ENCODE measurements around the gene AOC1. TPM values are rescaled to one million over a fixed set of nuclear protein-coding genes. Genes with fewer than 3 reads are reported as not detected.
A peak's percentile ranks its signal among the peaks of the same experiment; 100 is the strongest.

AOC1 gene
- polyA plus RNA-seq, 2 of the 4 experiments (the other 2 are of a cell fraction), result not detected

- CTCF ChIA-PET, result interaction anchor here (1.3 to 4.5 kb wide), 3 partner anchors 10 to 100 kb away, joined by 5 to 23 read pairs (median 13); no protein-coding TSS in a partner anchor
- no peaks in the 10 kb centered on the region for H3K4me1 ChIP-seq
- peaks cover 10% of the 10 kb centered on the region for H3K9me3 ChIP-seq
- H3K27ac ChIP-seq, result no peak overlapping the region
- no peak for TF ChIP-seq JUN (IDR thresholded peaks at IDR 0.05)
- TF ChIP-seq SREBF2 (IDR thresholded peaks at IDR 0.05), result no peak
- no peak for TF ChIP-seq FOSL2 (IDR thresholded peaks at IDR 0.05)
- no peak for TF ChIP-seq FOSL2 (CRISPR knock-in tag; IDR thresholded peaks at IDR 0.05)
- TF ChIP-seq TP53 (CRISPR knock-in tag; IDR thresholded peaks at IDR 0.05), result no peak
- no peak for TF ChIP-seq RAD21 (conservative IDR thresholded peaks at IDR 0.05 in 1 of 2, IDR thresholded peaks at IDR 0.05 in 1 of 2)
- TF ChIP-seq, protein P1, sequence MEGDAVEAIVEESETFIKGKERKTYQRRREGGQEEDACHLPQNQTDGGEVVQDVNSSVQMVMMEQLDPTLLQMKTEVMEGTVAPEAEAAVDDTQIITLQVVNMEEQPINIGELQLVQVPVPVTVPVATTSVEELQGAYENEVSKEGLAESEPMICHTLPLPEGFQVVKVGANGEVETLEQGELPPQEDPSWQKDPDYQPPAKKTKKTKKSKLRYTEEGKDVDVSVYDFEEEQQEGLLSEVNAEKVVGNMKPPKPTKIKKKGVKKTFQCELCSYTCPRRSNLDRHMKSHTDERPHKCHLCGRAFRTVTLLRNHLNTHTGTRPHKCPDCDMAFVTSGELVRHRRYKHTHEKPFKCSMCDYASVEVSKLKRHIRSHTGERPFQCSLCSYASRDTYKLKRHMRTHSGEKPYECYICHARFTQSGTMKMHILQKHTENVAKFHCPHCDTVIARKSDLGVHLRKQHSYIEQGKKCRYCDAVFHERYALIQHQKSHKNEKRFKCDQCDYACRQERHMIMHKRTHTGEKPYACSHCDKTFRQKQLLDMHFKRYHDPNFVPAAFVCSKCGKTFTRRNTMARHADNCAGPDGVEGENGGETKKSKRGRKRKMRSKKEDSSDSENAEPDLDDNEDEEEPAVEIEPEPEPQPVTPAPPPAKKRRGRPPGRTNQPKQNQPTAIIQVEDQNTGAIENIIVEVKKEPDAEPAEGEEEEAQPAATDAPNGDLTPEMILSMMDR (IDR thresholded peaks at IDR 0.05), result no peak
- no peak for TF ChIP-seq ZSCAN20 (CRISPR knock-in tag; IDR thresholded peaks at IDR 0.05)
- TF ChIP-seq NFE2L2 (conservative IDR thresholded peaks at IDR 0.05; ENCODE audit: low read length), result no peak
- no peak for TF ChIP-seq HDAC2 (IDR thresholded peaks at IDR 0.05)
- no peak for TF ChIP-seq KDM5A (IDR thresholded peaks at IDR 0.05)
- no peak for TF ChIP-seq CEBPB (IDR thresholded peaks at IDR 0.05)
- TF ChIP-seq KDM1A (IDR thresholded peaks at IDR 0.05; ENCODE audit: low read depth), result no peak
- no peak for TF ChIP-seq HOXB13 (CRISPR knock-in tag; IDR thresholded peaks at IDR 0.05; ENCODE audit: low read depth)
- no peak for TF ChIP-seq CHD2 (IDR thresholded peaks at IDR 0.05; ENCODE audit: low read length, partially characterized antibody)
- no peak overlapping the region for H3K4me3 ChIP-seq
- no peak overlapping the region for H3K4me2 ChIP-seq
- ATAC-seq, result 0 out of 6 replicates have a peak, but pooled peaks of 1 of the 2 experiments have one; percentile 36
- POLR2A ChIA-PET, result no interaction called here
- no peak for DNase-seq (ENCODE audit: low read depth in 1 of 2, low spot score in 1 of 2)
- FAIRE-seq, result no peak
Measured at GRCh38 chr7:150879345-150879744, 27.0 kb downstream of the AOC1 start.

- ATAC-seq (no peak), FAIRE-seq (no peak), DNase-seq (ENCODE audit: low read depth in 1 of 2, low spot score in 1 of 2) (no peak)
- no peak overlapping the region for H3K27ac ChIP-seq
- H3K9me3 ChIP-seq, result peaks cover 18% of the 10 kb centered on the region
- no peak overlapping the region for H3K4me3 ChIP-seq
- ChIA-PET POLR2A (no interaction called here), CTCF (interaction anchor here (1.2 to 2.5 kb wide), 4 partner anchors 15 to 28 kb away, joined by 3 to 16 read pairs (median 4); no protein-coding TSS in a partner anchor)
- no peak overlapping the region for H3K4me2 ChIP-seq
- 6% methylated on average over 1 of the region's 1 CpG for WGBS (ENCODE audit: missing lambda C conversion rate)
- no peaks in the 10 kb centered on the region for H3K4me1 ChIP-seq
- TF ChIP-seq POLR2A (IDR thresholded peaks at IDR 0.05; ENCODE audit: low read length) (no peak), KDM1A (IDR thresholded peaks at IDR 0.05; ENCODE audit: low read depth) (no peak), RFX5 (IDR thresholded peaks at IDR 0.05) (no peak), RAD21 (conservative IDR thresholded peaks at IDR 0.05 in 1 of 2, IDR thresholded peaks at IDR 0.05 in 1 of 2) (no peak), HOXB5 (CRISPR knock-in tag; IDR thresholded peaks at IDR 0.05) (no peak), TP53 (CRISPR knock-in tag; IDR thresholded peaks at IDR 0.05) (no peak), CHD2 (IDR thresholded peaks at IDR 0.05; ENCODE audit: low read length, partially characterized antibody) (no peak), CBX2 (IDR thresholded peaks at IDR 0.05; ENCODE audit: borderline replicate concordance, low read depth) (no peak), JUNB (IDR thresholded peaks at IDR 0.05) (no peak), GATA3 (IDR thresholded peaks at IDR 0.05; ENCODE audit: borderline replicate concordance) (no peak), ZSCAN20 (CRISPR knock-in tag; IDR thresholded peaks at IDR 0.05) (no peak), EP300 (IDR thresholded peaks at IDR 0.05) (no peak), PBX3 (IDR thresholded peaks at IDR 0.05) (no peak)
- TF ChIP-seq, protein P2, sequence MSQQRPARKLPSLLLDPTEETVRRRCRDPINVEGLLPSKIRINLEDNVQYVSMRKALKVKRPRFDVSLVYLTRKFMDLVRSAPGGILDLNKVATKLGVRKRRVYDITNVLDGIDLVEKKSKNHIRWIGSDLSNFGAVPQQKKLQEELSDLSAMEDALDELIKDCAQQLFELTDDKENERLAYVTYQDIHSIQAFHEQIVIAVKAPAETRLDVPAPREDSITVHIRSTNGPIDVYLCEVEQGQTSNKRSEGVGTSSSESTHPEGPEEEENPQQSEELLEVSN (IDR thresholded peaks at IDR 0.05; ENCODE audit: borderline replicate concordance, low read depth), result no peak
- TF ChIP-seq, protein P3, sequence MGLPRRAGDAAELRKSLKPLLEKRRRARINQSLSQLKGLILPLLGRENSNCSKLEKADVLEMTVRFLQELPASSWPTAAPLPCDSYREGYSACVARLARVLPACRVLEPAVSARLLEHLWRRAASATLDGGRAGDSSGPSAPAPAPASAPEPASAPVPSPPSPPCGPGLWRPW (IDR thresholded peaks at IDR 0.05), result no peak
- TF ChIP-seq, protein P4, sequence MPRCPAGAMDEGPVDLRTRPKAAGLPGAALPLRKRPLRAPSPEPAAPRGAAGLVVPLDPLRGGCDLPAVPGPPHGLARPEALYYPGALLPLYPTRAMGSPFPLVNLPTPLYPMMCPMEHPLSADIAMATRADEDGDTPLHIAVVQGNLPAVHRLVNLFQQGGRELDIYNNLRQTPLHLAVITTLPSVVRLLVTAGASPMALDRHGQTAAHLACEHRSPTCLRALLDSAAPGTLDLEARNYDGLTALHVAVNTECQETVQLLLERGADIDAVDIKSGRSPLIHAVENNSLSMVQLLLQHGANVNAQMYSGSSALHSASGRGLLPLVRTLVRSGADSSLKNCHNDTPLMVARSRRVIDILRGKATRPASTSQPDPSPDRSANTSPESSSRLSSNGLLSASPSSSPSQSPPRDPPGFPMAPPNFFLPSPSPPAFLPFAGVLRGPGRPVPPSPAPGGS (IDR thresholded peaks at IDR 0.05), result no peak
Measured at GRCh38 chr7:150881189-150881588, 28.9 kb downstream of the AOC1 start.

All from A549 (cell line).